NCI-H82 treated with DMSO at 0.1 percent for 48 hours (cell line): ENCODE data around the gene GPR15LG.
"Not testable (repeated sequence)": the region's sequence is repeated elsewhere in the genome, so short reads cannot be mapped to it uniquely, and the experiment has no call there.

ENCODE experiments used
- DNase-seq: peaks from one replicate; lab custom pipeline; 2025; ENCODE audit not compliant: unreplicated experiment; lab: John Stamatoyannopoulos, UW

Gene GPR15LG

DNA sequence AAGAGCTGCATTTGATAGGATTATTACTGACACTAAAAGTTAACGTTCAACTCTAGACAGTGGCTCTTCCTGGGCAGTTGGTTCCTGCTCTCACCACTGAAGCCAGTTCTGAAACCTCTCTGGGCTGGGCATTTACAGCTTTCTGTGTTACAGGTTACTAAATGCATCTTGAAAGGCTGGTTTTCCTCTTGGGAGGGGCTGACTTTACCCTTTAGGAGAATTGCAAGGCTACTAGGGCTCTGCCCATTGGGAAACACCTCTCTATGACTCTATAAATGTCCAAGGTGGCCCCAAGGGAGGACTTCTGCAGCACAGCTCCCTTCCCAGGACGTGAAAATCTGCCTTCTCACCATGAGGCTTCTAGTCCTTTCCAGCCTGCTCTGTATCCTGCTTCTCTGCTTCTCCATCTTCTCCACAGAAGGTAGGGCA is at the start of gene GPR15LG:
TSS of gene GPR15LG (plus strand) at position 301 of the 429 bp plus-strand sequence. CDS start at position 352, 51 bp downstream.
- no peak for DNase-seq

DNA sequence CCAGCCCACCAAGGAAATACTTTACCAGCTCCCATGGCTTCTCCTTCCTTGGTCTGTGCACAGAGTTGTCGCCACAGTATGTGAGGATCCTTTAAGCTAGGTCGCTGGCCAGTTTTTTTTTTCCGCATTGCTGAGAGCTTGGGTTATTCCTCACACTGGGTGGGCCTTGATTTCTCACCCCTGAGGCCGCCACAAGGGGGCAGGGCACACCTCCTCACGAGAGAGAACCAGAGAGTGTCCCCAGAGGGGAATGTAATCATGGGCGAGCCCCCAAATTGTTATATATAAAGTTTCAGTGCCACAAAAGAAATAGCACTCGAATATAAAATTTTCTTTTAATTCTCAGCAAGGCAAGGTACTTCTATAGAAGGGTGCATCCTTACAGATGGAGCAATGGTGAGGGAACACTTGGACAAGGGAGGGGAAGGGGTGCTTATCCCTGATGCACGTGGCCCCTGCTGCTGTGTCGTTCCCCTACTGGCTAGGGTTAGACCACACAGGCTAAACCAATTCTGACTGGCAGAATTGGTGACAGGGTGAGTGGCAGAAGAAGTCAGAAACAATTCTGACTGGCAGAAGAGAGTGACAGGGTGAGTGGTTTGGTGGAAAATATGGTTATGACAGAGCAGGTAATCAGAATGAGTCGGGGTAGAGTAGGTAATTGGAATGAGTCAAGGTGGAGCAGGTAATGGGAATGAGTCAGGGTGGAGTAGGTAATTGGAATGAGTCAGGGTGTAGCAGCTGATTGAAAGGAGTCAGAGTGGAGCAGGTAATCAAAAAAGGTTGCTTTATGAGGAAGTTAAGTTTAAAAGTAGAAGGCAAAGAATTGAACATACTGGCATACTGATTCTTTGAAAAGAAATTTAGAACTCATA is 47.5 kb upstream of the GPR15LG start:
- not testable (repeated sequence) for DNase-seq

DNA sequence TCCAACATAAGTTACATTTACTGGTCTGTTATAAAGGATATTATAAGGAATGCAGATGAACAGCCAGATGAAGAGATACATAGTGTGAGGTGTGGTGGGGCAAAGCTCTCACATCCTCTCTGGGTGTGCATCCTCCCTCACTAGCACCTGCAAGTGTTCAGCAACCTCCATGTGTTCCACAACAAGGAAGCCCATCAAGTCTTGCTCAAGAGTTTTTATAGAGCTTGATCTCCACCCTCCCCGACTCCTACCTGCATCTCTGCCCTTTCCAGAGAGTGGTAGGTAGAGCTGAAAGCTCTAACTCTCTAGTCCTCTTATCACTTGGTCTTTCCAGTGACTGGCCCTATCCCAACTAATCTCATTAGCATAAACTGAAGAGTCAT is 46.8 kb upstream of the GPR15LG start:
- no peak for DNase-seq

DNA sequence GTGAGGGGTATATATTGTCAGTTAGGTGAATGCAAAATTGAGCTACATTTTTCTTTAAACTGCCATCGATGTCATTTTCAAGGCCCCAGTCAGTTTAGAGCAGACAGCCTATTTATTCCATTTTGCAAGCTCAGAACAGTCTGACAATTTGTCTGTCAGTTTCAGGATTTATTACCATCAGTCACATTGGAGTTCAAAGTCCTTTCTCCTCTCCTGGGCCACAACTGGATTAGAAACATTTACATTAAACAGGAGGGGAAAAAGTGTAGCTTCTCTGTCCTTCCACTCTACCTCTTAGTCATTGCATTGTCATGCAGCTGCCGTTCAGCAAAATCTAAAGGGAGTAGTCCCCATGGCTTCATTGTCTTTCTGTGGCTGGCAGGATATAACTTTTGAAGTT is 37.8 kb upstream of the GPR15LG start:
- DNase-seq, result no peak

DNA sequence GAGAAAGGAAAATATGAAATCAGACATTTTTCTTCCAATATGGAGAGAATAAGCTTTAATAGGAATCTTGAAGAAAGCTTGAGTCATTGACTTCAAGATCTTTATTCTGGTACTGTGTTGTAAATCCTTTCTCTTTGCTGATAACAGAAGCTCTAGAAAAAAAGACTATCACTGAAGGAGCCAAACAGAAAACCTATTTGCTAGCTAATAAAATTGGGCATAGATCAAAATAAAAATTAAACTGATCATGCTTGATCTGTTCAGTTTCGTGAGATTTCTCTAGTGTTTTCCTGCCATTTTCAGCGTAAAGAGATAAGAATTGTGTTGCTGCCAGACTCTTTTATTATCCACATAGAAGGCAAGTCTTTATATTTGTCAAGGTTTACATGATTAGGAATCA is 35.8 kb upstream of the GPR15LG start:
- no peak for DNase-seq

DNA sequence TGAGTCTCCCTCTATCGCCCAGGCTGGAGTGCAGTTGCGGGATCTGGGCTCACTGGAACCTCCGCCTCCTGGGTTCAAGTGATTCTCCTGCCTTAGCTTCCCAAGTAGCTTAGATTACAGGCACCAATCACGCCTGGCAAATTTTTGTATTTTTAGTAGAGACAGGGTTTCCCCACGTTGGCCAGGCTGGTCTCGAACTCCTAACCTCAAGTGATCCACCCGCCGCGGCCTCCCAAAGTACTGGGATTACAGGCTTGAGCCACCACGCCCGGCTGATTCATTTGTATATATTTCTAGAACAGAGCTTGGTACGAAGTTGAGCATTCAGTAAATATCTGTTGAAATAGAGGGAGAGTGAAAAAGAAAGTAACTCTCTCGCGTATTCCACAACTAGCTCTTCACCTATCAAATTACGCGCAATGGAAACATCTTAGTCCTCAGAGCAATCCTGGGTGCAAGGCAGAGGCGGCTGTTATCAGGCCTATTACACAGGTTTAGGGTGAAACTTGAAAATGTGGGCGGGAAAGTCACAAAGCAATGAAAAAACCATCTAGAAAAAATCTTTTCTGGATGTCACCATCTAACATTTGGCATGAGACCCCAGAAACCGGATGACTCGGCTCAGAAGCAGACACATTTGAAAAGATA is 35.0 kb upstream of the GPR15LG start:
- no peak for DNase-seq

DNA sequence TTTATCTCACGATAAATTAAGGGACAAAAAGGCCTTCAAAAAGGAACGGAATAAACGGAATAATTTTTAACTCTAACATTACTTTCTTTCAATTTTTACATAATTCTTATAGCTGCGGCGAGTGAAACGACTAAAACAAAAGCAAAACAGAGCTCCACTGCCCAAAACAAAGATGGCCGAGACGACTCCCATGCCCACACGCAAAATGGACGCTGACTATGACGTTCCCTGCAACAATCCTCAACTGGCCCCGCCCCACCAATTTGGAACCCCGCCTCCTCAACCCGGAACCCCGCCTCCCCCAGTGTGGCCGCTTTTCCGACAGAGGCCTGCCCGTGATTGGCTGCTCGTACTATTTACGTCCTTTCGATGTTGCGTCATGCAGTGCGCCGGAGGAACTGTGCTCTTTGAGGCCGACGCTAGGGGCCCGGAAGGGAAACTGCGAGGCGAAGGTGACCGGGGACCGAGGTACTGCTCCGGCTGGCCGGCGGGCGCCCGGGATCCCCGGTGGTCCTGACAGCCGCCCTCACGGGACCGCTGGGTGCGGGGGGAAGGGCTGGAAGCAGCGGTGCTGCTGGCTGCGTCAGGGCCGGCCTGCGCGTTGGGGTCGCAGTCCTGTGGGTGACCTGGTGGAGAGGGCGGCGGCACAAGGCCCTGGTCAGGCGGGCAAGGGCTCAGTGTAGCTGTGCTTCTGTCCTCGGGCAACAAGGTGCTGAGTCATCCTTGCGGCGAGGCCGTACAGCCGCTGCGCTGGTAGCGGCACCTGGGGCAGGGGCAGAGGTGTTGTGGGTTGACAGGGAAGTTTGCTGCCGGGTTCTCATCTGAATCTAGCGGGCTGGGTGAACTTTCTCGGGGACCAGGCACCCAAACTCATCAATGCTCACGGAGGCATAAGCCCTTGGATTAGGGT is 34.2 kb upstream of the GPR15LG start, which contains the start of gene GHITM:
TSS of gene GHITM (plus strand) at position 384 of the 910 bp plus-strand sequence. CDS start 1,992 bp downstream, outside the sequence.
- DNase-seq, result peak; percentile 90

DNA sequence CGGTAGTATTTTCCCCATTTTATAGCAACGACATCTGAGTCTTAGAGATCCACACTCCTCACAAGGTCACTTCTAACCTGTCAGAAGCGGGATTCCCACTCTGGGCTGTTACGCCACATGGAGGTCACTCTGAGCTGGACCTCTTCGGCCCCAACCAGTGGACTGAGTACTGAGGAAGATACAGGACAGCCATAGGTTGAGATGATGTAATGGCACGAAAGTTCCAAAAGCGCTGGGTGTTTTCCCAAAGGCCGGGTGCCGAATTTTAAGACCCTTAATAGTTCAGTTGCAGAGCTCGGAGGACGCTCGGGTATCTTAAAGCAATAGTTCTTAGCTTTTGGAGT is 33.6 kb upstream of the GPR15LG start:
- DNase-seq, result no peak

DNA sequence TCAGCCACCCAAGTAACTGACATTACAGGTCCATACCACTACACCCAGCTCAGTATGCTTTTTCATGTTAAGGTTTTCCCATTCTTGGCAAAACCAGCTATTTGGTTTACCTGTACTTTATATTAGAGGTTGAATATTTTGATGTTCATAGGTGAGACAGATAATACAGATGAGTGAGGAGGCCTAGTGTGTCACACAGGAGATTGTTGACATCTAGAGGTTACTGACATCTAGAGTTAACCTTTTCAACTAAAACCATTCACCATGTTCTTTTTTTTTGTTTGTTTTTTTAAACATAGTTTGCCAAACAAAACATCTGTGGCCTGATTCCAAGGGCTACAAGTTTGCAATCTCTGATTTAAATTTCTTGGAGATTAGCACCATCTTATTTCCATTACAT is 26.3 kb upstream of the GPR15LG start:
- no peak for DNase-seq

DNA sequence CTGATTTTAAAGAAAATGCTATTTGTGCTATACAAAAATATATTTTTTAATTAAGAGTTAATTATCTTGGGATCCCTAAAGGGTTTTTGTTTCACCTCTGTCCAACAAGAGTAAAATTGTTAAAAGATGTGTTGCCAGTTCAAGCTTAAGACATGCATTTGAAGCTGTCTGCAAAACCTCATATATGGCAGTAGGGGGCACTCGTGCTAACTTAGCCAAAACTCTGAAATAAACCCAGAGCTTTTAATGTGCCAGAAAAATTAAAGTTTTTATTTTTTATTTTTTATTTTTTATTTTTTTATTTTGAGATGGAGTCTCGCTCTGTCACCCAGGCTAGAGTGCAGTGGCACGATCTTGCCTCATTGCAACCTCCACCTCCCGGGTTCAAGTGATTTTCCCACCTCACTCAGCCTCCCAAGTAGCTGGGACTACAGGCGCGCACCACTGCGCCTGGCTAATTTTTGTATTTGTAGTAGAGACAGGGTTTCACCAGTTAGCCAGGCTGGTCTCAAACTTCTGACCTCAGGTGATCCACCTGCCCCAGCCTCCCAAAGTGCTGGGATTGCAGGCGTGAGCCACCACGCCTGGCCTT is 25.5 kb upstream of the GPR15LG start:
- DNase-seq, result not testable (repeated sequence)

DNA sequence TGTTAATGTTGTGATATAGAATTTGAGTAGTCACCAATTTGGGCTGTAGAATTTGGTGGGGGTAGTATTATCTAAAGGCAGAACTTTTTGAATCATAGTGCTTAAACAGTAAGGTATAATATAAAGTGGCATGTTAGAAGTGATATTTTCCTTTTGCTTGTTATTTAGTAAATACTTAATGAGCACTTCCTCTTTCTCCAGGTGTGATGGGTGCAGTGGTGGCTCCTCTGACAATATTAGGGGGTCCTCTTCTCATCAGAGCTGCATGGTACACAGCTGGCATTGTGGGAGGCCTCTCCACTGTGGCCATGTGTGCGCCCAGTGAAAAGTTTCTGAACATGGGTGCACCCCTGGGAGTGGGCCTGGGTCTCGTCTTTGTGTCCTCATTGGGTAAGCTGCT is 23.7 kb upstream of the GPR15LG start:
- no peak for DNase-seq

DNA sequence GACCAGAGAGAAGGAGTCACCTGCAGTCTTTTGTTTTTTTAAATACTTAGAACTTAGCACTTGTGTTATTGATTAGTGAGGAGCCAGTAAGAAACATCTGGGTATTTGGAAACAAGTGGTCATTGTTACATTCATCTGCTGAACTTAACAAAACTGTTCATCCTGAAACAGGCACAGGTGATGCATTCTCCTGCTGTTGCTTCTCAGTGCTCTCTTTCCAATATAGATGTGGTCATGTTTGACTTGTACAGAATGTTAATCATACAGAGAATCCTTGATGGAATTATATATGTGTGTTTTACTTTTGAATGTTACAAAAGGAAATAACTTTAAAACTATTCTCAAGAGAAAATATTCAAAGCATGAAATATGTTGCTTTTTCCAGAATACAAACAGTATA is 20.8 kb upstream of the GPR15LG start:
- DNase-seq, result no peak

DNA sequence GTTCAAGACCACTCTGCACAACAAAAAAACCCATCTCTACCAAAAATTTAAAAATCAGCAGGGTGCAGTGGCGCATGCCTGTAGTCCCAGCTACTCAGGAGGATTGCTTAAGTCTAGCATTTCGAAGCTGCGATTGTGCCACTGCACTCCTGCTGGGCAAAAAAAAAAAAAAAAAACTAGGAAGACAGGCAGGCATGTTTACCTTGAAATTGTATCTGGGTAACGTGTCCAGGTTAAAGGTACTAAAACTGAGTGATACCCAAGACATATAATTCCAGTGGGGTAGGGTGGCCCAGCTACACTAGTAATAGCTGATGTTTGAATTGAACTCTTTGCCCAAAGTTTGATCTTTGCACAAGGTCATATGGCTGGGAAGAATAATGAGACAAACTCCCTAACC is 18.1 kb upstream of the GPR15LG start:
- DNase-seq, result no peak

DNA sequence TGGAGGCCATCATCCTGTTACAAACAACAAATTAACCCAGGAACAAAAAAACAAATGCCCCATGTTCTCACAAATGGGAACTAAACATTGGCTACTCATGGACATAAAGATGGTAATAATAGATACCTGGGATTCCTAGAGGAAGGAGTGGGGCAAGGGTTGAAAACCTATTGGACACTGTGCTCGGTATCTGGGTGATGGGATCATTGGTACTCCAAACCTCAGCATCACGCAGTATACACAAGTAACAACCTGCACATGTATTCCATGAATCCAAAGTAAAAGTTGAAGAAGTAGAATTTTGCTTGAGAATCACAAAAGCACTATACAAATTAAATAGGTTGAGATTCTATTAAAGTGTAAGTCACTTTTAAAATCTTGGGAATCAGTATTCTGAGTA is 17.6 kb upstream of the GPR15LG start:
- no peak for DNase-seq

DNA sequence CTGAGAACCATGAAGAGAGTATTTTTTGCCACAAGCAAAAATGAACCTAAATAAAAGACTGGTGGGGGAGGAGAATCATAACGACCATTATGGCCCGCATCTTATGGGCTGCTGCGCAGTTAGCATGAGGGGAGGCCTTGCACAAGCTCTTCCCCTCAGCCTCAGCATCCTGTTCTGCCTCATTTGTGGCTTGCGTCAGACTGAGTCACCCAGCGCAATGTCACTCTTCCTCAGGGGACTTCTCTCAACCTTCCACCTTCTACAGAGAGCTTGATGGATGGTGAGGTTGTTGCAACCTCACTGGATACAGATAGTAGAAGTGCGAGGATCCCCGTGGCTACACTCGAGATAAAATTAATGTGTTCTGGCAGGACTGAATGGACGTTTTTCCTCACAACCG is 16.8 kb upstream of the GPR15LG start:
- DNase-seq, result no peak

DNA sequence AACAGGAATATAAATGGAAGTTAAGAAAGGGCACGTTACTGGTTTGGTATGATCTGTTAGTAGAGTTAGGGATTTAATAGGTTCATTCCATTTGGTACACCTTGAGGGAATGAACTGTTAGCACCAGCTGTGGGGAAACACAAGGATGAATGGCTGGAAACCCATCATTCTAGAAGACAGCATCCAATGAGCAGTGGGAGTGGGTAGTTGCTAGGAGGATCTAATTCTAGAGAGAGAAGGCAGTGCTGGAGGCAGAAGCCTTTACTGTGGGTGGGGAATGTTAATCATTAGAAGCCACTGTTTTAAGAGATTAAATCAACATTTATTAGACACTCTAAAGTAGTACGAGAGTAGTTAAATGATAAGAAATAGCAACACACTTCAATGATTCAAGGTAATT is 15.5 kb upstream of the GPR15LG start:
- no peak for DNase-seq

DNA sequence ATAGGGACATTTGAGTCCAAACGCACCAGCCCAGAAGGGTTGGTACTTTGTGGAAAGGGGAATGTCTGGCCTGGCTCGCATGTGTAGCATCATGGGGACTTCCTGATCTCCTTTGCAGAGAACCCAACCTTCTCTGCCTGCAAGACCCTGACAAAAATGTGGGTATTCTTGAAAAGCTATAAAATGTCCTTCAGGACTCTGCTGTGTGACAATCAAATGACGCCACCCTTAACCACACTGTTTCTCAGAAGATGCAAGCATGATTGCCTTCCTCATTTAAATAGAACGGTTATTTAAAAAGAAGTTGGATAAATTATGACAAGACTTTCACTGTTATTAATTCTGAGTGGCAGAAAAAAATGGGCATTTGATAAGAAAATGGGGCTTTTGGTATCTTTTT is 15.1 kb upstream of the GPR15LG start:
- no peak for DNase-seq

DNA sequence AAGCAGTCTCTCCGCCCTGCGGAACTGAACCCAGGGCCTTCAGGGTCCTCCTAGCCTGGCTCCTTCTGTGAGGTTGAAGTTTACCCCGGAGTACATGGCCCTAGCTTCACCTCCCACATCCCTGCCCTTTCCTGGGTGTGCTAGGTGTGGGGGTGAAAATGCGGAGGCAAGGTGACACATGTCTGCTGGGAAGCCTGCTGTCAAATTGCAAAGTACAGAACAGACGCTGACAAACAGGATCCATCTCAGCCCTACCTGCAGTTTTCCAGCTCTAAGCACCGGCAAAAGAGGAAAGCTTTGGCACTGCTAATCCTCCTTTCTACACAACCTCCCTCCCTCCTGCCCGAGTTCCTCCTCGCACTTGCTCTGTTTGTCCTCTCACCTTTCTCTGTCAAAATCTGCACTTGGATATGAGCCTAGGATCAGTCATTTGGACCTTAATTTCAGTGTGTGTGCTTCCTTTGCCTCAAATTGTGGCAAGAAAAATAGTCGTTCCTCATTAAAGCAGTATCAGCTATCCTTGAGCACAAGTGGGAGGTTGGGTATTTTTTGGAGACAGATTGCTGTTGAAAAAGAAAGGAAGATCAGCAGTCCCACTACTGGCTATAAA is 14.4 kb upstream of the GPR15LG start:
- peak; percentile 5 for DNase-seq

DNA sequence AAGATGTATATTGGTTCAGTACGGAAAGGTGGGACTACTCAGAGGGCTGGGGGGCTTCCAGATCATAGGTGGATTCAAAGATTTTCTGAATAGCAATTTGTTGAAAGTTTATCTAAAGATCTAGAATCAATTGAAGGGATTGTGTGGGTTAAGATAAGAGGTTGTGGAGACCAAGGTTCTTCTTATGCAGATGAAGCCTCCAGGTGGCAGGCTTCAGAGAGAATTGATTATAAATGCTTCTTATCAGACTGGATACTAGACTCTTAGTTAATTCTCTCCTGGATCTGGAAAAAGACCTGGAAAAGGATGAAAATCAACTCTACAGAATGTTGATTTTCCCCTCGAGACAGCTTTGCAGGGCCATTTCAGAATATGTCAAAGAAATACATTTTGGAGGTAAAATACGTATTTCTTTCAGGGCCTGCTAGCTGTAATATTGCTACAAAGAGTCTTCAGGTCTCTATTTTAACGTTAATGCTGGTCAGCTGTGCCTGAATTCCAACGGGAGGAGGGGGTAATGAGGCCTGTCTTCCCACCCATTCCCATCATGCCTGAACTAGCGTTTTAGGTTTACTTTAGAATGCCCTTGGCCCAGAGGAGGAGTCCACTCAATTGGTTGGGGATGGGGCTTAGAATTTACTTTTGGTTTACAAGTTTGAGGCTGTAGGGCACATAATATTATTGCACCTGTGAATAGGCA is 12.8 kb upstream of the GPR15LG start:
- no peak for DNase-seq

DNA sequence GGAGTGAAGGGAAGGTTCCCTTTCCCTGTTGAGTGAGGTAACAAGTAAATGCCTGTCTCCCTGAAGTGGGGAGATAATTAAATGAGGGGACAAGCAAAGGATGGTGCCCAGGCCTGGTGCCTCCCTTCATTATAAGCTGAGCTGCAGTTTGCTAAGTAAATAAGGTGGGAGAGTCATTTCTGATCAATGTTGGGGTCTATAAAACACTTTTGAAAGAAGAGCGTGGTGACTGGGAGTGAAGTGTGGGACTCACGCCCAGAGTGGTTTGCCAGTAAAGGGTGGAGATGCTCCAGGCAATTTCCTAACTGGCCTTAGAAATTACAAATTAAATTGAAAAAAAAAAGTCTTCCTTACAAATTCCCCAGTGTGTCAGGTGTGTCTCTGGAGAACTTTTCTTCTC is 9.6 kb upstream of the GPR15LG start:
- DNase-seq, result no peak
